GM23248 (cell line): ENCODE data around the gene DENND2A. TPM values are rescaled to one million over a fixed set of nuclear protein-coding genes. Genes with fewer than 3 reads are reported as not detected.

Experiments used
- DNase-seq: peaks from one replicate; pipeline ENCODE4 v3.0.0-alpha.2; 2015
- H2AFZ ChIP-seq: fragments of 200-600 bp; sonication (generic); 2 replicates; pipeline ENCODE4 v1.6.1; 2016; ENCODE audit warnings: antibody characterized with exemption
- H3F3A ChIP-seq: fragments of 200-600 bp; sonication (generic); 2 replicates; pipeline ENCODE4 v1.6.1; 2016; ENCODE audit warnings: mild to moderate bottlenecking, antibody characterized with exemption, mixed run types; ENCODE audit not compliant: insufficient read depth
- H3K27ac ChIP-seq: fragments of 200-600 bp; sonication (generic); 2 replicates; pipeline ENCODE4 v1.5.1; 2016; ENCODE audit warnings: mild to moderate bottlenecking
- H3K27me3 ChIP-seq: fragments of 200-600 bp; sonication (generic); replicated peaks from 2 replicates; pipeline ENCODE4 v1.6.1; 2016; ENCODE audit warnings: mild to moderate bottlenecking; ENCODE audit not compliant: insufficient read depth
- H3K36me3 ChIP-seq: fragments of 200-600 bp; sonication (generic); 2 replicates; pipeline ENCODE4 v1.6.1; 2016; ENCODE audit warnings: low read depth, mild to moderate bottlenecking
- H3K4me1 ChIP-seq: fragments of 200-600 bp; sonication (generic); 2 replicates; pipeline ENCODE4 v1.6.1; 2016; ENCODE audit warnings: mild to moderate bottlenecking; ENCODE audit not compliant: insufficient read depth
- H3K4me2 ChIP-seq: fragments of 200-600 bp; sonication (generic); one replicate; pipeline ENCODE4 v1.6.1; 2016; ENCODE audit warnings: mild to moderate bottlenecking; ENCODE audit not compliant: unreplicated experiment
- H3K4me3 ChIP-seq: fragments of 200-600 bp; sonication (generic); 2 replicates; pipeline ENCODE4 v1.5.1; 2016; ENCODE audit warnings: mild to moderate bottlenecking
- H3K79me2 ChIP-seq: fragments of 200-600 bp; sonication (generic); 2 replicates; pipeline ENCODE4 v1.6.1; 2016; ENCODE audit warnings: mild to moderate bottlenecking; ENCODE audit not compliant: insufficient read depth
- H3K9ac ChIP-seq: fragments of 200-600 bp; sonication (generic); 2 replicates; pipeline ENCODE4 v1.6.1; 2016; ENCODE audit warnings: mild to moderate bottlenecking
- H3K9me2 ChIP-seq: fragments of 200-600 bp; sonication (generic); 2 replicates; pipeline ENCODE4 v1.6.1; 2016; ENCODE audit warnings: mixed run types, mild to moderate bottlenecking, moderate library complexity; ENCODE audit not compliant: insufficient read depth
- H3K9me3 ChIP-seq: fragments of 200-600 bp; sonication (generic); one replicate; pipeline ENCODE4 v1.6.1; 2017; ENCODE audit warnings: low read depth
- H4K20me1 ChIP-seq: fragments of 200-600 bp; sonication (generic); 2 replicates; pipeline ENCODE4 v1.6.0; 2016; ENCODE audit not compliant: insufficient read depth
- EZH2 ChIP-seq: fragments of 200-600 bp; sonication (generic); IDR thresholded peaks from 2 replicates; pipeline ENCODE4 v1.6.1; 2018; ENCODE audit warnings: antibody characterized with exemption, mild to moderate bottlenecking; ENCODE audit not compliant: insufficient read depth, poor library complexity, severe bottlenecking
- EZH2phosphoT487 ChIP-seq: fragments of 200-600 bp; sonication (generic); IDR thresholded peaks from 2 replicates; pipeline ENCODE4 v1.6.1; 2018; ENCODE audit warnings: antibody characterized with exemption, moderate library complexity, mild to moderate bottlenecking, low read depth; ENCODE audit not compliant: insufficient read depth
- WGBS, 2 experiments: methylation state at CpG; one replicate each; pipeline ENCODE4 v1.1.6; 2015 to 2017; ENCODE audit warnings: low lambda C conversion rate in 2 of 2, low coverage in 1 of 2; ENCODE audit errors: missing lambda C conversion rate in 2 of 2; 5-methylcytosine and 5-hydroxymethylcytosine counted together
- in situ Hi-C: fragments of 300-500 bp; cut with MboI; formaldehyde crosslinking; loops from 2 replicates; pipeline ENCODE4 v1.15.0; 2020
- polyA plus RNA-seq: library from polyadenylated mRNA; unstranded; fragments of >200 nt; fragmentation: Nextera tagmentation; extraction: Ambion mirVana; gene quantifications from 2 replicates; pipeline ENCODE4 v1.2.1, GENCODE V29; 2016
- total RNA-seq: library from RNA; depleted of rRNA; stranded (reverse); fragments of >200 nt; shearing (Covaris generic); gene quantifications from 2 replicates; pipeline ENCODE4 v1.2.3, GENCODE V29; 2014

The DENND2A gene
- total and polyA plus RNA-seq, 2 experiments from 2014 or later = 0.78 to 2.2 TPM

GRCh38 chr7:140604760-140605159 lies 35.9 kb downstream of the DENND2A start:
- H3K79me2 ChIP-seq = no peaks in the 10 kb centered on the region
- no peaks in the 10 kb centered on the region for H3K9me3 ChIP-seq
- peak overlapping the region; percentile 82 for H3K9ac ChIP-seq
- peaks cover 35% of the 10 kb centered on the region for H3F3A ChIP-seq
- H3K4me1 ChIP-seq = peaks cover 52% of the 10 kb centered on the region
- no peaks in the 10 kb centered on the region for H3K27me3 ChIP-seq
- H2AFZ ChIP-seq = peak overlapping the region; percentile 42
- in situ Hi-C loops = no loop called here
- peak; percentile 91 for DNase-seq
- peak overlapping the region; percentile 83 for H3K4me2 ChIP-seq
- 0 out of 2 replicates have a peak overlapping the region, but pooled peaks have one; percentile 31 for H3K4me3 ChIP-seq
- H4K20me1 ChIP-seq = no peaks in the 10 kb centered on the region
- no peaks in the 10 kb centered on the region for H3K36me3 ChIP-seq
- WGBS, 2 experiments = 5 to 10% methylated on average over 4 of the region's 4 CpGs
- peak overlapping the region; percentile 99 for H3K27ac ChIP-seq
- TF ChIP-seq EZH2phosphoT487 (no peak), EZH2 (no peak)
- no peaks in the 10 kb centered on the region for H3K9me2 ChIP-seq

DNA sequence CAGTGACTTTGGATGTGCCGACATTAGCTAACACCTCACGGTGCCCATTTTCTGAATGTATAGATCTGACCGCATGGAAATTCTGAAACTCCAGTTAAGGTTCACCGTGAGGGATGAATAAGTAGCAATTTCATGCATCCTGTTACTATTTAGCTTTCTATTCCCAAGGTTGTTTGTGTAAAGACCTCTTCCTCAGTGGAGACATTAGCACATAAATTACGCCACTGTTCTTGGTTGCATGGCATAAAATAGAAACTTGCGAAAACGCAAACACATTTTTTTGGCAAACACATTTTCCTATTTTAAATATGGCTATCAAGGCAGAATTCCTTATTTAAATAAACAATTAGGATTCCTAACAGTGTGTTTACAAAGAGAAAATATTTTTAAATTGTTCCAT lies 36.5 kb downstream of the DENND2A start:
- peak overlapping the region; percentile 83 for H3K4me2 ChIP-seq

GRCh38 chr7:140601566-140602174 lies 38.9 kb downstream of the DENND2A start:
- TF ChIP-seq EZH2phosphoT487 = no peak
- TF ChIP-seq EZH2 = no peak
- no peaks in the 10 kb centered on the region for H3K9me2 ChIP-seq
- H3K9ac ChIP-seq = no peak overlapping the region
- 89 to 90% methylated on average over 21 of the region's 21 CpGs for WGBS, 2 experiments
- no peak overlapping the region for H3K27ac ChIP-seq
- no peaks in the 10 kb centered on the region for H4K20me1 ChIP-seq
- H3F3A ChIP-seq = peaks cover 19% of the 10 kb centered on the region
- no peaks in the 10 kb centered on the region for H3K79me2 ChIP-seq
- peaks cover 31% of the 10 kb centered on the region for H3K4me1 ChIP-seq
- no peak overlapping the region for H3K4me3 ChIP-seq
- in situ Hi-C loops = no loop called here
- H3K9me3 ChIP-seq = no peaks in the 10 kb centered on the region
- DNase-seq = no peak
- H2AFZ ChIP-seq = no peak overlapping the region
- no peak overlapping the region for H3K4me2 ChIP-seq
- no peaks in the 10 kb centered on the region for H3K27me3 ChIP-seq
- no peaks in the 10 kb centered on the region for H3K36me3 ChIP-seq

More for the DNA sequence above, 36.5 kb downstream of the DENND2A start:
- no peak for DNase-seq
- no peaks in the 10 kb centered on the region for H3K9me2 ChIP-seq
- no peaks in the 10 kb centered on the region for H3K36me3 ChIP-seq
- H3K9ac ChIP-seq = peak overlapping the region; percentile 82
- no peaks in the 10 kb centered on the region for H3K9me3 ChIP-seq
- H4K20me1 ChIP-seq = no peaks in the 10 kb centered on the region
- H3K4me1 ChIP-seq = peaks cover 45% of the 10 kb centered on the region
- TF ChIP-seq EZH2 (no peak), EZH2phosphoT487 (no peak)
- no peak overlapping the region for H3K4me3 ChIP-seq
- in situ Hi-C loops = no loop called here
- 0 out of 2 replicates have a peak overlapping the region, but pooled peaks have one; percentile 4 for H2AFZ ChIP-seq
- H3K27ac ChIP-seq = peak overlapping the region; percentile 99
- H3K79me2 ChIP-seq = no peaks in the 10 kb centered on the region
- peaks cover 31% of the 10 kb centered on the region for H3F3A ChIP-seq
- H3K27me3 ChIP-seq = no peaks in the 10 kb centered on the region
- WGBS, 2 experiments = 95 to 97% methylated on average over 7 of the region's 7 CpGs

DNA sequence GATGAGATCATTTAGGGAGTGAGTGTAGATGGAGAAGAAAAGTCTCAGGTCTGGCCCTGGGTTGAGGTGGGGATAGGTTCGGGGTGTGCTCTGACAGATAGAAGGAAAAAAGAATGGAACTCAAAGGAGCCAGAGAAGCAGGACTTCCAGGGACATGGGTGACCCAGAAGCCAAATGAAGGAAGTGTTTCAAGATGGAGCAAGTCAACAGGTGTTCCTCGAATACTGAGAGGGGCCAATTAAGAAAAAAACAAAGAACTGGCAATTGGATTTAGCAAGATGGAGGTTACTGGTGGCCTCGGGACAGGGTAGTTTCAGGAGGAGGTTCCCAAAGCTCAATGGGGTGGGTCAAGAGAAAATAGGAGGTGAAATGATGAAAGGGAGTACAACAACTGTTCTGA lies 40.3 kb downstream of the DENND2A start:
- Histone ChIP-seq H3K9me3 (no peaks in the 10 kb centered on the region), H3K27me3 (no peaks in the 10 kb centered on the region), H3K4me2 (no peak overlapping the region), H3K9me2 (no peaks in the 10 kb centered on the region), H3K27ac (no peak overlapping the region), H2AFZ (no peak overlapping the region), H3K4me3 (no peak overlapping the region), H3K79me2 (no peaks in the 10 kb centered on the region), H3K4me1 (peaks cover 27% of the 10 kb centered on the region), H3K36me3 (no peaks in the 10 kb centered on the region), H3F3A (peaks cover 20% of the 10 kb centered on the region; the same call in 1 of the 2 replicates), H4K20me1 (no peaks in the 10 kb centered on the region), H3K9ac (no peak overlapping the region)
- in situ Hi-C loops = no loop called here
- WGBS, 2 experiments = 95 to 98% methylated on average over 3 of the region's 3 CpGs
- no peak for TF ChIP-seq EZH2phosphoT487
- TF ChIP-seq EZH2 = no peak
- DNase-seq = no peak
